ENCODE measurements around the gene FMN2.

The FMN2 gene

GRCh38 chr1:240491796-240492195, 400.1 kb downstream of the FMN2 start:
- DNase-seq (ENCODE audit: low read depth in 3 of 3): no peak

GRCh38 chr1:240492832-240493440, 401.3 kb downstream of the FMN2 start:
- DNase-seq (ENCODE audit: low read depth in 3 of 3): no peak

- DNase-seq (ENCODE audit: low read depth in 3 of 3): no peak
Measured at GRCh38 chr1:240495601-240496000, 403.9 kb downstream of the FMN2 start.

GRCh38 chr1:240496356-240496755, 404.7 kb downstream of the FMN2 start:
- no peak for DNase-seq (ENCODE audit: low read depth in 3 of 3)

- DNase-seq (ENCODE audit: low read depth in 3 of 3): no peak
Measured at GRCh38 chr1:240496941-240497340, 405.3 kb downstream of the FMN2 start.

- DNase-seq (ENCODE audit: low read depth in 3 of 3): no peak
Measured at GRCh38 chr1:240497908-240498307, 406.2 kb downstream of the FMN2 start.

- DNase-seq (ENCODE audit: low read depth in 3 of 3): no peak
Measured at GRCh38 chr1:240498335-240498734, 406.7 kb downstream of the FMN2 start.

- DNase-seq (ENCODE audit: low read depth in 3 of 3): no peak
Measured at GRCh38 chr1:240499012-240499411, 407.3 kb downstream of the FMN2 start.

- DNase-seq (ENCODE audit: low read depth in 3 of 3): no peak
Measured at GRCh38 chr1:240500647-240501046, 409.0 kb downstream of the FMN2 start.

GRCh38 chr1:240501115-240501514, 409.4 kb downstream of the FMN2 start:
- DNase-seq (ENCODE audit: low read depth in 3 of 3): no peak

GRCh38 chr1:240503036-240503435, 411.4 kb downstream of the FMN2 start:
- no peak for DNase-seq (ENCODE audit: low read depth in 3 of 3)

GRCh38 chr1:240503558-240503957, 411.9 kb downstream of the FMN2 start:
- no peak for DNase-seq (ENCODE audit: low read depth in 3 of 3)

- no peak for DNase-seq (ENCODE audit: low read depth in 3 of 3)
Measured at GRCh38 chr1:240506176-240506575, 414.5 kb downstream of the FMN2 start.

- DNase-seq (ENCODE audit: low read depth in 3 of 3): no peak
Measured at GRCh38 chr1:240508201-240508600, 416.5 kb downstream of the FMN2 start.

GRCh38 chr1:240508950-240509349, 417.3 kb downstream of the FMN2 start:
- DNase-seq (ENCODE audit: low read depth in 3 of 3): no peak

- no peak for DNase-seq (ENCODE audit: low read depth in 3 of 3)
Measured at GRCh38 chr1:240511789-240512188, 420.1 kb downstream of the FMN2 start.

- no peak for DNase-seq (ENCODE audit: low read depth in 3 of 3)
Measured at GRCh38 chr1:240515505-240515904, 423.8 kb downstream of the FMN2 start.

GRCh38 chr1:240516069-240516468, 424.4 kb downstream of the FMN2 start:
- no peak for DNase-seq (ENCODE audit: low read depth in 3 of 3)

- no peak for DNase-seq (ENCODE audit: low read depth in 3 of 3)
Measured at GRCh38 chr1:240517891-240518290, 426.2 kb downstream of the FMN2 start.

- DNase-seq (ENCODE audit: low read depth in 3 of 3): no peak
Measured at GRCh38 chr1:240522122-240522822, 430.6 kb downstream of the FMN2 start.

GRCh38 chr1:240524356-240525069, 432.8 kb downstream of the FMN2 start:
- no peak for DNase-seq (ENCODE audit: low read depth in 3 of 3)

Measured in stimulated activated CD4-positive, alpha-beta T cell treated with anti-CD3 and anti-CD28 coated beads, TNF-alpha, amount 100 ng/mL, for 24 hours (primary cell).